ENCODE data around the gene ATP6AP1.

The ATP6AP1 gene

DNA sequence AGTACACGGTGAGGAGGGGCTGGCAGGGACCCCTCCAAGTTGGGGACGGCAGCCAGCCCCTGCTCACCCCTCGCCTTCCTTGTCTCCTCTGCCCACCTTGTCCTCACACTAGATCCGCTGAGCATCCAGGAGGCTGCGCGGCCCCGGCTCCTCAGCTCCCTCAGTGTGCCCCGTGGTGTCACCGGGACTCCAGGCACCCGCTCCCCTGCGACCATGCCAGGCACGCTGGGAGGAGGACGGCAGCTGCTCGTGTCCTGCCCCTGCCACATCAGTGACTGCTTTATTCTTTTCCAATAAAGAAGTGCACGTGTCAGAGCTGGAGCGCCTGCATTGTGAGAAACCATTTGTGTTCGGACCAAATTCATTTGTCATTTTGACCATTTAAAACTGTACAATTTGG lies 21.8 kb downstream of the ATP6AP1 start:
- no peak for DNase-seq

DNA sequence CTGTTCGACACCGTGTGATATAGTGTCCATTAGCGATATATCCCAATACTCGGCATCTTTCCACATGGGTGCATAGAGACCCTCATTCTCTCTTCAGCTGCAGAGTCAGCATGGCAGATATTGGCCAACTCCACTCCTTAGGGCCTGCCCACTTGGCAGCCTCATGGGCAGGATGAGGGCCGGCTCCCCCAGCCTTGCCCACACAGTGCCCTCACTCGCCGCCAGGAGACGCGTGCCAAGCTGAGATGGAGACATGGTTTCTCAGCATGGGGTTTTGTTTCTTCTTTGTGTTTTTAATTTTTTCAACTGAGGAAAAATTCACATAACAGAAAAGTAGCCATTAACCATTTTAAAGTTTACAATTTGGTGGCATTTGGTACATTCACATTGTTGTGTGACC lies 24.3 kb downstream of the ATP6AP1 start:
- DNase-seq = no peak

DNA sequence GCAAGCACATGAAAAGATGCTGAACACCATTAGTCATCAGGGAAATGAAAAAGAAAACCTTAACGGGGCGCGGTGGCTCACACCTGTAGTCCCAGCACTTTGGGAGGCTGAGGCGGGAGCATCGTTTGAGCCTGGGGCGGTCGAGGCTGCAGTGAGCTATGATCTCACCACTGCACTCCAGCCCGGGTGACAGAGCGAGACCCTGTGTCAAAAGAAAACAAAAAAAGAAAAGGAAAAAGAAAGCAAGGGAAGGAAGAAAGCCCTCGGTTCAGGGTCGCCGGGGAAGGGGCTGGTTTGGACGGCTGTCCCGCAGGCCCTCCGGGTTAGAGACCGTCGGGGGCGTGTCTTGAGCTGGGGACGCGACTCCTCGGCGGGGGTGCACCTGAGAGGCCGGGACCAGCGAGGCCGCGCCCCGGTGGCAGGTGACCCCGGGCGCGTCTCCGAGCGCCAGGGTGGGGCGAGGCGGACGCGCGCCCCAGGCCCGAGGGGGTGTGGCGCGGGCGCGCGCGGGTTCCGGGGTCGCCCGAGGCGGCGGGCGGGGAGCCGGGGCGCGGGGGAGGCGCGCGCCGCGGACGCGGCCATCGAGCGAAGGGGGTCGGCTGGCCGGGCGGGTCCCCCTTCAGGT lies 29.1 kb downstream of the ATP6AP1 start:
- peak; percentile 74 for DNase-seq

DNA sequence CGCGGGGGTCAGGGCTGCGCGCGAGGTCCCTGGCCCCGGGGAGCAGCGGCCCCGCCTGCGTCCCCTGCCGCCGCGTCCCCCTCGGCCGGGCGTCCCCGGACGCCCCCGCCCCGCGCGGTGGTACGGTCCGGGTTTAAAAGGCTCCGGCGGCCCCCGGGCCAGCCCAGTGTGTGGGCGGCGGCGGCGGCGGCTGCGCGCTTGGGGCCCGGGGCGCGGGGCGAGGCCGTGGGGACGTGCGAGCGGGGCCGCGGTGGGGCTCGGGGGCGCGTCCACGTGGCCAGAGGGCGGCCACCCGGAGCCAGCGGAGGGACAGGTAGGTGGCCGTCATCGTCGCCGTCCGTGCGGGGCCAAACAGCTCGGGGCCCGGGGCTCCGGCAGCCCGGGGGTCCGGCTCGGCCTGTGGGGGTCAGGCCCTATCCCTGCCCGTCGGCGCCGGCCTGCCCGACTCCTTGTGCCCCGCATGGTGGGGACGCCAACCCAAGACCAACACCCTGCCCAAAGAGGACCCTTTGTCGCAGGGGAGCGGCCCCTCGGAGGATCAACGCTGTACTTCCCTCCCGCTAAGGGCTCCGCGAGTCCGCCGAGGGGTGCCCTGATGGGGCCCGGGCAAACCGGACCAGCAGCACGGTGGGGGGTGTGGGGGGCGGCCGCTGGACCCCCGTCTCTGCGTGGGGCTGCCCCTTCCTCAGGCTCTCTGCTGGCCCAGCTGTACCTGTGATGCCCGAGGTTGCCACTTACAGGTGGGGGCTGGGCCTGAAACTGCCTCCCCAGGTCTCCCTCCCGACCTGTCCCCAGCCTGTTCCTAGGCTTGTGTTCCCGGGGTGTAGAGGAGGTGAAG lies 29.9 kb downstream of the ATP6AP1 start, which contains the start of gene PLXNA3:
PLXNA3 (plus strand) TSS at position 166 of the 838 bp plus-strand sequence. CDS start 1,903 bp downstream, outside the sequence.
- DNase-seq = peak; percentile 68

DNA sequence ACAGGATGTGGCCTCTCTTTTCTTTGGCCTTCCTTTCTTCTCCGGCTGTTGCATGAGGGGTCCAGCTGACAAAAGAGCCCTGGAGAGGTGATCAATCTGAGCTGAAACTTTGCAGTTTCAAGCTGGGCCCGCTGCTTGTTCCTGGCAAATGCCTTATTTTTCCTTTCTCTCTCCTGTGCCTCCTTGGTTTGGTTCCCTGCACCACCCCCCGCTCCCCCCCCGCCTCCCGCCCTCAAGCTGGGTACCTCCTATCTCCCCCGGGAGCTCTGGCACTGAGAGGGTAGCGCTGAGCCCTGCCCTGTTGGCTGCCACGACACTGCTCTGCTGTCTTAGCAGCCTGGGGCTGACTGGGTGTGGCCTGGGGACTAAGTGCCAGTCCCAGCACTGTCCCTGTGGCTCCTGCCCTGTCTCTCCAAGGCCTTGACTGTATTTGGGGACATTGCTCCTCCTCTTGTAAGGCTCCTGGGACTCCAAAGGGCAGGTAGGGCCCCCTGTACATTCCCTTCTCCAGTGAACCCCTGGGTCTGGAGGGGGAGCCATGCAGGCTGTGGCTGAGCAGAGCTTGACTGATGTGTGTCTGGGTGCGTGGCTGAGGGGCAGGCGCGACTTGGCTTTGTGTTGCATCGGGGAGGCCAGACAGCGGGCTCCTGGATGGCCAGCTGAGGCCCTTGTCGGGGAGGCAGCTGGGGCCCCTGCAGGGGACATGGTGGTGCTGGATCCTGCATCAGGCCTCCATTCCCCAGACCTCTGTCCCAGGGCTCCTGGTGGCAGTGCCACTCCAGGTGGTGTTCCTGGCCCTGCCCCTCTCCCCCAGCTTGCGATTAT lies 30.7 kb downstream of the ATP6AP1 start:
- DNase-seq = peak; percentile 68

DNA sequence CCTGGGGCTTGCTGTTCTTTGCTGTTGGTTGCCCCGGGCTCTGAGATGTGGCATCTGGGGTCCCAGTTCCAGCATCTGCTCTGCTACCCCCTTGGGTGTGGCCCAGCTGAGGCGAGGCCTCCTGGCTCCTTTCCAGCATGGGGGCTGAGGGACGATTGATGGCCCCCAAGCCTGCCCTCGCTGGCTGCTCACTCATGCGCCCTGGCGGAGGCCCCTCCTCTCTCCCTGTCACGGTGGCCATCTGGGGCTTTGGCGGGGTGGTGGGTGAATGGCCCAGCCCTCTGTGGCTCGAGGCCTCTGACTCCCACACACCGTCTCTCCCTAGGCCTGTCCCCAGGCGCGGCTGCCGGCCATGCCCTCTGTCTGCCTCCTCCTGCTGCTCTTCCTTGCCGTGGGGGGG lies 31.4 kb downstream of the ATP6AP1 start:
- peak; percentile 22 for DNase-seq

DNA sequence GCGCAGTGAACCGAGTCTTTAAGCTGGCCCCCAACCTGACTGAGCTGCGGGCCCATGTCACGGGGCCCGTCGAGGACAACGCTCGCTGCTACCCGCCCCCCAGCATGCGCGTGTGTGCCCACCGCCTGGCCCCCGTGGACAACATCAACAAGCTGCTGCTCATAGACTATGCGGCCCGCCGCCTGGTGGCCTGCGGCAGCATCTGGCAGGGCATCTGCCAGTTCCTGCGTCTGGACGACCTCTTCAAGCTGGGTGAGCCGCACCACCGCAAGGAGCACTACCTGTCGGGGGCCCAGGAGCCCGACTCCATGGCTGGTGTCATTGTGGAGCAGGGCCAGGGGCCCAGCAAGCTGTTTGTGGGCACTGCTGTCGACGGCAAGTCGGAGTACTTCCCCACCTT lies 31.8 kb downstream of the ATP6AP1 start:
- no peak for DNase-seq

DNA sequence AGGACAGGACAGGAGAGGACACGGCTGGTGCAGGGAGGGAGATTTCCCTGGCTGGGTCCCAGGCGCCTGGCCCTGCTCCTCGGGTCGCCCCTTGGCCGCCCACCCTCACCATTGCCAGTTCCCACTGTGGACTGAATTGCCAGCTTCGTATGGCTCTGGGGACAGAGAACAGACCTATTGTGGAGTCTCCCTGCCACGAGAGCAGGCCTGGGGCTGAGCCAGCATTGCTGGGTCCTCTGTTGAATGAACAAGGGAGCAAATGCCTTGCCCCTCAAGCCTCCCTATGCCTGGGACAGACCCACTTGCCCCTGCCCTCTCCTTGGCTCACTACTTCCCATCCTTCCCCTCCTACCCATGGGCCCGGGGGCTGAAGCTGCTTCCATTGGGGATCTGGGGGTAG lies 33.9 kb downstream of the ATP6AP1 start:
- DNase-seq = no peak

DNA sequence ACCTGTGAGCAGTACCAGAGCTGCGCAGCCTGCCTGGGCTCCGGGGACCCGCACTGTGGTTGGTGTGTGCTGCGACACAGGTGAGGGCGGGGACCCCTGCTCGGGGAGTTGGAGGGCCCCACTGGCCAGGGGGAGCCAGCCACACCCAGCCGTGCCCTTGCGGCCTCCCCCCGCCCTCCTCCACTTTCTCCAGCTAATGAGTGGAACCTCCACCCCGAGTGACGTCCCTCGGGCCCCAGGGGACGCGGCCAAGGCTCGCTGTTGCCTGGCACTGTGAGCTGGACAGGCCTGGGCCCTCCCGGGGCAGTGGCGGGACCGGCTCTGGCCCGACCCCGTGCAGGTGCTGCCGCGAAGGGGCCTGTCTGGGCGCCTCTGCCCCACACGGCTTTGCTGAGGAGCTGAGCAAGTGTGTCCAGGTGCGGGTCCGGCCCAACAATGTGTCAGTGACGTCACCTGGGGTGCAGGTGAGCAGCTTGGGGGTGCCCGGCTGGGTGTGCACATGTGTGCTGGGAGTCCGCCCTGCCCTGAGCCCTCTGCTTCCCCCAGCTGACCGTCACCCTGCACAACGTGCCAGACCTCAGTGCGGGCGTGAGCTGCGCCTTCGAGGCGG lies 35.2 kb downstream of the ATP6AP1 start:
- no peak for DNase-seq

DNA sequence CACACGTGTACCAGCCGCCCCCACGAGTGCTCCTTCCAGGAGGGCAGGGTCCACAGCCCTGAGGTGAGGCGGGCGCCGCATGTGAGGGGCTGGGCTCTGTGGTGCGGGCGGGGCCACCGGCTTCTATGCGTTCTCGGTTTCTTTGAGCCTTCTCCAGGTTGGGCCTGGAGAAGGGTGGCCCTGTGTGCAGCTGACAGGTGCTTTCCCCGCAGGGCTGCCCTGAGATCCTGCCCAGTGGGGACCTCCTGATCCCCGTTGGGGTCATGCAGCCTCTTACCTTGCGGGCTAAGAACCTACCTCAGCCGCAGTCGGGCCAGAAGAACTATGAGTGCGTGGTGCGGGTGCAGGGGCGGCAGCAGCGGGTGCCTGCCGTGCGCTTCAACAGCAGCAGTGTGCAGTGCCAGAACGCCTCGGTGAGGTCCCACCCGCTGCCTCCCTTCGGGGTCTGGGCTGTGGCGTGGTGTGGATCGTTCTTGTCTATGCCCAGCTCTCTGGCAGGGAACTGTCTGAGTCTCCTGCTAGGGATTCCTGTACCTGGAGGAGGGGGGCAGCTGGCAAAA lies 36.4 kb downstream of the ATP6AP1 start:
- DNase-seq = no peak

DNA sequence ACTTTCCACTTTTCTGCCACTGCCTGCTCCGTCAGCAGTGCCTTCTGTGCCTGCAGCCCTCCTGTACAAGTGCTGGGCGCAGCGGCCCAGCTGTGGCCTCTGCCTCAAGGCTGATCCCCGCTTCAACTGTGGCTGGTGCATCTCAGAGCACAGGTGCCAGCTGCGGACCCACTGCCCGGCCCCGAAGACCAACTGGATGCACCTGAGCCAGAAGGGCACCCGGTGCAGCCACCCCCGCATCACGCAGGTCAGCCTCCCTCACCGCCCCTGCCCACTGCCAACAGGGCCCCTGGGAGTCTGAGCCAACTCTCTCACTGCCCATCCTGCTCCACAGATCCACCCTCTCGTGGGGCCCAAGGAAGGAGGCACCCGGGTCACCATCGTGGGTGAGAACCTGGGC lies 37.1 kb downstream of the ATP6AP1 start:
- no peak for DNase-seq

DNA sequence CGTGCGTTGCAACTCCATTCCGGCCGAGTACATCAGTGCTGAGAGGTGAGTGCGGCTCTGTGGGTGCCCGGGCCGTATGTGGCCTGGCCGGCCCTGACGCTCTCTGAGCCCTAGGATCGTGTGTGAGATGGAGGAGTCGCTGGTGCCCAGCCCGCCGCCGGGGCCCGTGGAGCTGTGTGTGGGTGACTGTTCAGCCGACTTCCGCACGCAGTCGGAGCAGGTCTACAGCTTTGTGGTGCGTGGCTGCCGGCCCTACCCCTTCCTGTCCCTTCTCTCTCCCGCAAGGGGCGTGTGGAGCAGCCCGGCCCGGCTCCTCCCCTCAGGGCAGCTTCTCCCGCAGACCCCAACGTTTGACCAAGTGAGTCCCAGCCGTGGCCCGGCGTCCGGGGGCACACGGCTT lies 37.6 kb downstream of the ATP6AP1 start:
- DNase-seq = no peak

DNA sequence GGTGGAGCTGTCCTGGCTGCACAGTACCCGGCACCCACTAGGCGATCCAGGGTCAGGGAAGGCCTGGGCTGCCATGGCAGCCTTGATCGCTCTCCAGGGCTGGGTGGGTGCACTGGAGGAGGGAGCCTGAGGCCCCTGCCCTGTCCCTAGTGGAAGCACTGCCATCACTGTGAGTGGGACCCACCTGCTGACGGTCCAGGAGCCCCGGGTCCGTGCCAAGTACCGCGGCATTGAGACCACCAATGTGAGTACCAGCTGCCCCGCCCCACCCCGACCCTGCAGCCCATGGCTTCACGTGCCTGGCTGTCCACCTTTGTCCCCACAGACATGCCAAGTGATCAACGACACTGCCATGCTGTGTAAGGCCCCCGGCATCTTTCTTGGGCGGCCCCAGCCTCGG lies 38.4 kb downstream of the ATP6AP1 start:
- DNase-seq = no peak

DNA sequence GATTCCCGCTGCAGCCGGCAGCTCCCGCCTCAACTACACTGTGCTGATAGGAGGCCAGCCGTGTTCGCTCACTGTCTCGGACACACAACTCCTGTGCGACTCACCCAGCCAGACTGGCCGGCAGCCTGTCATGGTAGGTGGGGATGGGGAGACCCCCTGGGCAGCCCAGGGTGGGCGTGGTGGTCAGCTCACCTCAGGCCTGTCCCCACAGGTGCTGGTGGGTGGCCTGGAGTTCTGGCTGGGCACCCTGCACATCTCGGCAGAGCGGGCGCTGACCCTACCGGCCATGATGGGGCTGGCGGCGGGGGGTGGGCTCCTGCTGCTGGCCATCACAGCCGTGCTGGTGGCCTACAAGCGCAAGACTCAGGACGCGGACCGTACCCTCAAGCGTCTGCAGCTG lies 39.1 kb downstream of the ATP6AP1 start:
- DNase-seq = no peak

DNA sequence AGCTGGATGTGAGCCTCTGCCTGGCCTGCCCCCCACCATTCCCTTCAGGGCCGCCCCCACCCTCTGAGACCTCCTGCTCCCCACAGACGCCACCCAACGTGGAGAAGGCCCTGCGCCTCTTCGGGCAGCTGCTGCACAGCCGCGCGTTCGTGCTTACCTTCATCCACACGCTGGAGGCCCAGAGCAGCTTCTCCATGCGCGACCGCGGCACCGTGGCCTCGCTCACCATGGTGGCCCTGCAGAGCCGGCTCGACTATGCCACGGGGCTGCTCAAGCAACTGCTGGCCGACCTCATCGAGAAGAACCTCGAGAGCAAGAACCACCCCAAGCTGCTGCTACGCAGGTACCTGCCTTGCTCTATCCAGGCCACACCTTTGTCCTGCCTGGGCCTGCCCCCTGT lies 39.7 kb downstream of the ATP6AP1 start:
- DNase-seq = no peak

DNA sequence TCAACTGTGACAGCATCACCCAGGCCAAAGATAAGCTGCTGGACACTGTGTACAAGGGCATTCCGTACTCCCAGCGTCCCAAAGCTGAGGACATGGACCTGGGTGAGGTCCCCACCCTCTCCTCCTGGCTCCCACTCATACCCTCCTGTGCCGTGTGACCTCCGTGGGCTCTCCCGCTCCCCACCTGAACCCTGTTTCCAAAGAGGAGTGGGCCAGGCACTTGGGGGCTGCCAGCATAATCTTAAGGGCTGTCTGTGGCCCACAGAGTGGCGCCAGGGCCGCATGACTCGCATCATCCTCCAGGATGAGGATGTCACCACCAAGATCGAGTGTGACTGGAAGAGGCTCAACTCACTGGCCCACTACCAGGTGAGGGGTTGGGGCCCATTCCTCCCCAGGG lies 40.6 kb downstream of the ATP6AP1 start:
- DNase-seq = no peak

DNA sequence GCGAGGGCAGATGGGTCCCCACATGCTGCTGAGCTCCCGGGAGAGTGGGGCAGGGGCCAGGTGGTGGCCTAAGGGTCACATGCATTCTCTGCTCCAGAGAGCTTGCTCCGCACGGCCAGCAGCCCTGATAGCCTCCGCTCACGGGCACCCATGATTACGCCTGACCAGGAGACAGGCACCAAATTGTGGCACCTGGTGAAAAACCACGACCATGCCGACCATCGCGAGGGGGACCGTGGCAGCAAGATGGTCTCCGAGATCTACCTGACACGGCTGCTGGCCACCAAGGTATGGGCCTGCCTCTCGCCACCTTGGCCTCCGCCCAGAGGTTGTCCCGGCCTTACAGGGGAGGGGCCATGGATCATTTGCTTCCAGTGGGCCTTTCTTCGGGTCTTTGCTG lies 41.4 kb downstream of the ATP6AP1 start:
- no peak for DNase-seq

DNA sequence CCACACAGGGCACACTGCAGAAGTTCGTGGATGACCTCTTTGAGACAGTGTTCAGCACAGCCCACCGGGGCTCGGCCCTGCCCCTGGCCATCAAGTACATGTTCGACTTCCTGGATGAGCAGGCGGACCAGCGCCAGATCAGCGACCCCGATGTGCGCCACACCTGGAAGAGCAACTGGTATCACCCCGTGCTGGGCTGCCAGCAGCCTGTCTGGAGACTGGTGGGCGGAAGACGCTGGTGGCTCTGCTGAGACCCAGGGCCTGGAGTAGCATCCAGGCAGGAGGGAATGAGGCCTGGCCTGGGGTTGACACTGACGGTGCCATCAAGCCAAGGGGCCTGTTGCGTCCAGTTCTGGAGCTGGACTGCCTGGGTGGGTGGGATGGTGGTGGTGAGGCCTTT lies 42.0 kb downstream of the ATP6AP1 start:
- DNase-seq = no peak

DNA sequence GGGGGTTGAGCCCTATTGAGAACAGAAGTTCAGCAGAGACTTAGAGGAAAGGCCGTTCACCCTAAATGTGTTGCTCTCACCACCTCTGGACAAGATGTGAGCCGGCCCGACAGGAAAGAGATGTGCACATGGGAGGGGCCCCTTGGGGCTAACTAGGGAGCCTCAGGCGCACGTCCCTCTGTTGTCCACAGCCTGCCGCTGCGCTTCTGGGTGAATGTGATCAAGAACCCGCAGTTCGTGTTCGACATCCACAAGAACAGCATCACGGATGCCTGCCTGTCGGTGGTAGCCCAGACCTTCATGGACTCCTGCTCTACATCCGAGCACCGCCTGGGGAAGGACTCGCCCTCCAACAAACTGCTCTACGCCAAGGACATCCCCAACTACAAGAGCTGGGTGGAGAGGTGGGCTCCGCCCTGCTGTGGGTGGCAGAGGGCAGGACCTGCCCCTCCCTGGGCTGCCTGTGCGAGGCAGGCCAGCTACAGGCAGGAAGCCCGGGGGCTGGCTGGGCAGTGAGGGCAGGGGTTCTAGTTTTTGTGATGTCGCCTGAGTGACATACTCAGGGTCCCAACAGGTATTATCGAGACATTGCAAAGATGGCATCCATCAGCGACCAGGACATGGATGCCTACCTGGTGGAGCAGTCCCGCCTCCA lies 42.6 kb downstream of the ATP6AP1 start:
- DNase-seq = no peak

DNA sequence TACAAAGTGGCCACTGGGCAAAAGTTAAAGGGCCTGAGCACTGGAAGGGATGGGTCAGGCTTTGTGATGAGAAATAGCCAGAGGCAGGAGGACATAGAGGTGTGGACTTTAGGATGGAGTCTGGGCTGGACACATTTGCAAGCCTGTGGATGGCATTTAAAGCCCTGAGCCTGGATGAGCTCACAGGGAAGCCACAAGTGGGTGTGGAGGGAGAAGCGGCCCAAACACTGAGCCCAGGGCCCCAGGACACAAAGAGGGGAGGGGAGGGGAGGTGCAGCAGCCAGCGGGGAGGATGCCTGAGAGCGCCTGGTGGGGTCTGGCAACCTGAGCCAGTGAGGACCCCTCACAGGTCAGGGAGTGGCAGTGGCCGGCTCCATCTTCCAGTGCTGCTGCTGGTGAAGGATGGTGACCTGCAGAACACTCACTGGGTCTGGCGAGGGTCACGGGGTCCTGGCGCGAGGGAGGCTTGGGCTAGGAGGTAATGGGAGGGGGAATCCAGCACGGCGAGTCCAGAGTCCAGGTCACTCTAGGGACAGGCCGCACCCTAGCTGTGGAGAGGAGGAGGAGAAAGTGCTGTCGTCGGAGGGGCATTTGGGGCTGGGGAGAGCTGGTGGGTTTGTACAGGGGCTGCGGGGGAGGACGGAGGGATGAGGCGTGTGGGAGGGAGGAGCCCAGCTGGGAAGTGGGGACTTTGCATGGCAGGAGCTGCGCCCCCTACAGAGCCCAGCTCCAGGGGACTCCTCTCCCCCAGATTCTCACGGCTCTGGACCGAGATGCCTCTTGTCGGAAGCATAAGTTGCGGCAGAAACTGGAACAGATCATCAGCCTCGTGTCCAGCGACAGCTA lies 43.6 kb downstream of the ATP6AP1 start:
- no peak for DNase-seq
